H1 (cell line): Measurements from ENCODE around the gene EPHA3. TPM values are rescaled to one million over a fixed set of nuclear protein-coding genes. Genes with fewer than 3 reads are reported as not detected.

Experiments
- CTCF ChIA-PET: fragments of 300-600 bp; sonication (Branson Sonifier 250); formaldehyde crosslinking; loops from one replicate; lab custom pipeline; 2021; ENCODE audit not compliant: partially characterized antibody; lab: Charles Lee
- POLR2A ChIA-PET: fragments of 300-600 bp; sonication (Branson Sonifier 250); formaldehyde crosslinking; loops from one replicate; lab custom pipeline; 2021; ENCODE audit warnings: inconsistent platforms; ENCODE audit not compliant: partially characterized antibody; lab: Charles Lee
- DNase-seq, 2 experiments: peaks; one replicate each; pipeline versions ENCODE4 v3.0.0 to v3.0.0-alpha.2; 2010 to 2022; ENCODE audit warnings: low spot score in 2 of 2, low read depth in 1 of 2, mixed read lengths in 1 of 2
- FAIRE-seq: peaks from 2 replicates; lab custom pipeline; 2011; peaks lifted over from hg19 to GRCh38; lab: Jason Lieb, UNC
- H2AFZ ChIP-seq: 2 replicates; pipeline ENCODE4 v1.8.1; 2012; ENCODE audit warnings: low read length, inconsistent platforms
- H2AK5ac ChIP-seq: 2 replicates; pipeline ENCODE4 v1.6.1; 2013; ENCODE audit warnings: low read depth, low read length
- H2BK120ac ChIP-seq: replicated peaks from 2 replicates; pipeline ENCODE3; 2013; ENCODE audit warnings: low read depth, low read length, inconsistent platforms
- H2BK12ac ChIP-seq: 2 replicates; pipeline ENCODE4 v1.6.1; 2013; ENCODE audit warnings: low read depth, low read length
- H2BK15ac ChIP-seq: 2 replicates; pipeline ENCODE4 v1.6.1; 2013; ENCODE audit warnings: low read length
- H2BK20ac ChIP-seq: 2 replicates; pipeline ENCODE4 v1.6.1; 2013; ENCODE audit warnings: low read length
- H2BK5ac ChIP-seq: 2 replicates; pipeline ENCODE4 v1.6.1; 2013; ENCODE audit warnings: low read depth, low read length
- H3K14ac ChIP-seq: 2 replicates; pipeline ENCODE4 v1.6.1; 2013; ENCODE audit warnings: inconsistent platforms; ENCODE audit not compliant: insufficient read length
- H3K18ac ChIP-seq: 2 replicates; pipeline ENCODE4 v1.6.1; 2013; ENCODE audit warnings: low read length; ENCODE audit errors: extremely low read depth
- H3K23ac ChIP-seq: 2 replicates; pipeline ENCODE4 v1.6.1; 2013; ENCODE audit warnings: inconsistent platforms; ENCODE audit not compliant: insufficient read length
- H3K23me2 ChIP-seq: 2 replicates; pipeline ENCODE4 v1.6.1; 2013; ENCODE audit warnings: low read depth, low read length
- H3K27ac ChIP-seq: 2 replicates; pipeline ENCODE4 v1.6.1; 2011; ENCODE audit warnings: low read depth, low read length, inconsistent platforms
- H3K27me3 ChIP-seq, 4 experiments: replicated peaks in 1 of 4; 1 replicate in 1 of 4; 2 replicates in 3 of 4; pipeline versions ENCODE4 v1.6.1 to v1.8.1; 2011 to 2013; ENCODE audit warnings: low read length in 3 of 4, mild to moderate bottlenecking in 3 of 4, inconsistent platforms in 2 of 4, mixed read lengths in 2 of 4, moderate library complexity in 1 of 4; ENCODE audit not compliant: control insufficient read depth in 3 of 4, insufficient read depth in 3 of 4; ENCODE audit errors: extremely low read depth in 1 of 4
- H3K36me3 ChIP-seq, 4 experiments: 2 replicates each; pipeline versions ENCODE4 v1.6.1 to v1.8.1; 2011 to 2013; ENCODE audit warnings: mild to moderate bottlenecking in 4 of 4, low read length in 3 of 4, moderate library complexity in 2 of 4, control low read depth in 1 of 4, inconsistent platforms in 1 of 4; ENCODE audit not compliant: insufficient read depth in 4 of 4, control insufficient read depth in 2 of 4
- H3K4ac ChIP-seq: replicated peaks from 2 replicates; pipeline ENCODE3; 2013; ENCODE audit warnings: low read length, low read depth, mixed read lengths, inconsistent platforms; ENCODE audit not compliant: insufficient read length
- H3K4me1 ChIP-seq, 4 experiments: replicated peaks in 1 of 4; 1 replicate in 1 of 4; 2 replicates in 3 of 4; pipeline versions ENCODE4 v1.6.1 to v1.8.1; 2011 to 2013; ENCODE audit warnings: low read length in 3 of 4, inconsistent platforms in 2 of 4, mixed read lengths in 1 of 4; ENCODE audit not compliant: insufficient read depth in 4 of 4, control insufficient read depth in 3 of 4
- H3K4me2 ChIP-seq, 2 experiments: 2 replicates each; pipeline versions ENCODE4 v1.6.1 to v1.8.1; 2011 to 2013; ENCODE audit warnings: low read depth in 2 of 2, low read length in 2 of 2, control low read depth in 1 of 2, inconsistent platforms in 1 of 2, mild to moderate bottlenecking in 1 of 2; ENCODE audit not compliant: insufficient read depth in 1 of 2
- H3K4me3 ChIP-seq, 4 experiments: fragments of 200-600, 300-600 bp in 1 of 4; sonication (generic), shearing (Covaris generic), sonication (Bioruptor Twin) in 1 of 4; 2 replicates each; pipeline versions ENCODE4 v1.5.1 to v1.8.1; 2011 to 2016; ENCODE audit warnings: low read length in 4 of 4, low read depth in 3 of 4, control low read depth in 2 of 4, inconsistent platforms in 2 of 4, mild to moderate bottlenecking in 2 of 4, mixed read lengths in 1 of 4, moderate library complexity in 1 of 4; ENCODE audit not compliant: insufficient read depth in 2 of 4; ENCODE audit errors: extremely low read depth in 1 of 4
- H3K56ac ChIP-seq: replicated peaks from 2 replicates; pipeline ENCODE3; 2013; ENCODE audit warnings: low read depth, mild to moderate bottlenecking, mixed read lengths, low read length, inconsistent platforms; ENCODE audit not compliant: insufficient read length
- H3K79me1 ChIP-seq: 2 replicates; pipeline ENCODE4 v1.6.1; 2013; ENCODE audit warnings: low read depth, low read length, control low read depth
- H3K79me2 ChIP-seq, 2 experiments: 2 replicates each; pipeline versions ENCODE4 v1.6.1 to v1.8.1; 2012 to 2013; ENCODE audit warnings: low read length in 2 of 2, mild to moderate bottlenecking in 2 of 2, inconsistent platforms in 1 of 2; ENCODE audit not compliant: insufficient read depth in 2 of 2, control insufficient read depth in 1 of 2
- H3K9ac ChIP-seq, 4 experiments: replicated peaks in 1 of 4; 1 replicate in 1 of 4; 2 replicates in 3 of 4; pipeline versions ENCODE4 v1.6.1 to v1.8.1; 2011 to 2013; ENCODE audit warnings: low read depth in 3 of 4, low read length in 3 of 4, control low read depth in 2 of 4, mild to moderate bottlenecking in 2 of 4, moderate library complexity in 2 of 4, inconsistent platforms in 1 of 4; ENCODE audit errors: extremely low read depth in 1 of 4
- H3K9me3 ChIP-seq, 2 experiments: 2 replicates each; pipeline versions ENCODE4 v1.6.1 to v1.8.1; 2012 to 2013; ENCODE audit warnings: mild to moderate bottlenecking in 2 of 2, moderate library complexity in 2 of 2, control low read depth in 1 of 2, inconsistent platforms in 1 of 2, low read depth in 1 of 2, low read length in 1 of 2, mixed read lengths in 1 of 2; ENCODE audit not compliant: insufficient read depth in 2 of 2
- H4K20me1 ChIP-seq, 2 experiments: replicated peaks in 1 of 2; 2 replicates each; pipeline versions ENCODE3 to v1.8.1; 2011 to 2013; ENCODE audit warnings: inconsistent platforms in 2 of 2, low read length in 2 of 2, mild to moderate bottlenecking in 1 of 2; ENCODE audit not compliant: insufficient read depth in 2 of 2, control insufficient read depth in 1 of 2
- H4K5ac ChIP-seq: 2 replicates; pipeline ENCODE4 v1.6.1; 2013; ENCODE audit warnings: low read length, low read depth, mixed read lengths, inconsistent platforms; ENCODE audit not compliant: insufficient read length
- H4K8ac ChIP-seq: 2 replicates; pipeline ENCODE4 v1.8.0; 2013; ENCODE audit warnings: mild to moderate bottlenecking, moderate library complexity, low read length, inconsistent platforms; ENCODE audit not compliant: insufficient read depth; ENCODE audit errors: extremely low read depth
- H4K91ac ChIP-seq: replicated peaks from 2 replicates; pipeline ENCODE3; 2013; ENCODE audit warnings: low read length, mixed read lengths, inconsistent platforms; ENCODE audit not compliant: insufficient read length
- CEBPB ChIP-seq: IDR thresholded peaks from 2 replicates; pipeline ENCODE4 v1.6.1; 2012; ENCODE audit warnings: low read depth, low read length
- SAP30 ChIP-seq: fragments of 300-600 bp; sonication (generic); IDR thresholded peaks from 2 replicates; pipeline ENCODE4 v1.7.1; 2012; ENCODE audit warnings: low read length, moderate library complexity, mild to moderate bottlenecking, inconsistent platforms; ENCODE audit not compliant: insufficient read depth, insufficient replicate concordance
- WGBS, 2 experiments: shearing (Covaris generic) in 1 of 2; methylation state at CpG; one replicate each; pipeline versions ENCODE4 v1.1.6 to v1.1.7; 2013 to 2015; ENCODE audit warnings: low lambda C conversion rate in 2 of 2, mixed read lengths in 2 of 2, inconsistent platforms in 1 of 2, low coverage in 1 of 2, missing lambda C conversion rate in 1 of 2; ENCODE audit not compliant: insufficient replicate concordance in 2 of 2, insufficient coverage in 1 of 2, insufficient read length in 1 of 2; ENCODE audit errors: extremely low coverage in 1 of 2, missing lambda C conversion rate in 1 of 2; 5-methylcytosine and 5-hydroxymethylcytosine counted together
- polyA plus RNA-seq, 7 experiments: library from polyadenylated mRNA; depleted of rRNA in 3 of 7; stranded (reverse) in 5 of 7; unstranded in 2 of 7; fragments of >200 nt in 5 of 7; fragments of 200-250 nt in 2 of 7; gene quantifications; 1 replicate in 5 of 7; 2 replicates in 1 of 7; 4 replicates in 1 of 7; pipeline versions ENCODE4 v1.2.1 to v1.2.3, GENCODE V29; 2011 to 2013; ENCODE audit warnings: missing spikeins in 2 of 7, mixed read lengths in 2 of 7
- total RNA-seq: library from RNA; stranded (reverse); fragmentation: NEBNext Ultra II Directional; extraction: Animal tissue kit (Norgen Biotek cat#: 25700); gene quantifications from 2 replicates; pipeline ENCODE4 v1.2.1, GENCODE V29; 2021

EPHA3 gene
- total and polyA plus RNA-seq, 2 of the 8 experiments (the other 6 are each of a cell fraction or from before 2014, with no cell fraction given): 0.09 to 0.22 TPM

DNA sequence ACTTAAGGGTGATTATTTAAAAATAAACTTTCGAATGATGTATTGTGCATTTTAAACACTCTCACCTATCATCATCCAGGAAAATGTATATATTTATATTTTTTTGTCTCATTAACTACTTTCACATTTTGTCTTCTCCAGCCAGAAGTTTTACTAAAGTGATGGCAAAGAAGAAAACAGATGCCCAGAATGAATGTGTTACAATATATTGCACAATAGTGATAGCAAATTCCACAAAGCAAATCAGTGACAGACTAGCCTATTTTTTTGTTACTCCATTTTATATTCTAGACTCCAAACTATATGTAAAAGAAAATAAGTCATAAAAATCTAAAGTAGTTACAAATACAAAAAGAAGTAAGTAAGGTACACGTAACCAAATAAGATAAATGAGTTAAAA, 414.7 kb downstream of the EPHA3 start:
- H3K79me1 ChIP-seq: no peaks in the 10 kb centered on the region
- no peaks in the 10 kb centered on the region for H4K20me1 ChIP-seq
- no peak overlapping the region for H3K23ac ChIP-seq
- H3K36me3 ChIP-seq: no peaks in the 10 kb centered on the region
- no peak overlapping the region for H2BK120ac ChIP-seq
- no peak overlapping the region for H2BK5ac ChIP-seq
- H2BK20ac ChIP-seq: no peak overlapping the region
- no peak overlapping the region for H4K8ac ChIP-seq
- no peak overlapping the region for H2BK12ac ChIP-seq
- ChIA-PET POLR2A (no interaction called here), CTCF (no interaction called here)
- H3K4me1 ChIP-seq: peaks cover 0 to 6% (median 1%) of the 10 kb centered on the region in 4 experiments; a peak in 2 of 7 replicates
- no peak for FAIRE-seq
- H3K79me2 ChIP-seq: no peaks in the 10 kb centered on the region
- H3K9me3 ChIP-seq: no peaks in the 10 kb centered on the region
- TF ChIP-seq CEBPB (peak; percentile 65; the same call in 1 of the 2 replicates), SAP30 (no peak)
- H2BK15ac ChIP-seq: no peak overlapping the region
- no peak overlapping the region for H2AFZ ChIP-seq
- no peak overlapping the region for H3K18ac ChIP-seq
- no peaks in the 10 kb centered on the region for H3K27me3 ChIP-seq
- DNase-seq: no peak
- no peak overlapping the region for H3K4me3 ChIP-seq
- no peak overlapping the region for H2AK5ac ChIP-seq
- no peak overlapping the region for H3K56ac ChIP-seq
- no peak overlapping the region for H3K14ac ChIP-seq
- H3K4me2 ChIP-seq: no peak overlapping the region
- no peak overlapping the region for H3K27ac ChIP-seq
- H3K4ac ChIP-seq: no peak overlapping the region
- H3K23me2 ChIP-seq: no peaks in the 10 kb centered on the region; the same call in 1 of the 2 replicates
- H4K5ac ChIP-seq: no peak overlapping the region
- 93% methylated on average over 2 of the region's 2 CpGs; no CpG with 5 or more reads in 1 of the 2 experiments for WGBS, 2 experiments
- no peak overlapping the region for H3K9ac ChIP-seq
- no peak overlapping the region for H4K91ac ChIP-seq
